Liver (tissue), 9 donors: ENCODE data around the gene DDA1. TPM values are rescaled to one million over a fixed set of nuclear protein-coding genes. Genes with fewer than 3 reads are reported as not detected.

Experiments used
- DNase-seq: peaks from one replicate; pipeline ENCODE4 v3.0.0-alpha.2; 2017; ENCODE audit warnings: low spot score
- H3K27ac ChIP-seq, 2 donors: one replicate each; pipeline ENCODE4 v1.7.0; 2013; ENCODE audit warnings: inconsistent platforms in 2 of 2, low read length in 2 of 2, control low read depth in 1 of 2, low read depth in 1 of 2, mild to moderate bottlenecking in 1 of 2
- H3K27me3 ChIP-seq, 4 donors: one replicate each; pipeline versions ENCODE4 v1.6.1 to v1.7.0; 2013; ENCODE audit warnings: low read length in 3 of 4, inconsistent platforms in 1 of 4, mild to moderate bottlenecking in 1 of 4, moderate library complexity in 1 of 4; ENCODE audit not compliant: control insufficient read depth in 4 of 4, insufficient read depth in 4 of 4
- H3K36me3 ChIP-seq, 4 donors: one replicate each; pipeline versions ENCODE4 v1.6.1 to v1.7.0; 2013; ENCODE audit warnings: low read length in 3 of 4, mild to moderate bottlenecking in 3 of 4, low read depth in 1 of 4, moderate library complexity in 1 of 4; ENCODE audit not compliant: control insufficient read depth in 4 of 4, insufficient read depth in 3 of 4
- H3K4me1 ChIP-seq, 4 donors: one replicate each; pipeline versions ENCODE4 v1.6.1 to v1.7.0; 2013; ENCODE audit warnings: low read length in 3 of 4, mild to moderate bottlenecking in 3 of 4, moderate library complexity in 1 of 4; ENCODE audit not compliant: control insufficient read depth in 4 of 4, insufficient read depth in 4 of 4
- H3K4me3 ChIP-seq, 3 donors: one replicate each; pipeline versions ENCODE4 v1.6.1 to v1.7.0; 2013; ENCODE audit warnings: low read length in 3 of 3, control low read depth in 1 of 3, low read depth in 1 of 3, mild to moderate bottlenecking in 1 of 3
- H3K9ac ChIP-seq, 2 donors: one replicate each; pipeline ENCODE4 v1.7.0; 2013; ENCODE audit warnings: low read length in 2 of 2, mild to moderate bottlenecking in 2 of 2, moderate library complexity in 2 of 2, control low read depth in 1 of 2, low read depth in 1 of 2
- H3K9me3 ChIP-seq, 4 donors: one replicate each; pipeline versions ENCODE4 v1.6.1 to v1.7.0; 2013; ENCODE audit warnings: low read length in 3 of 4; ENCODE audit not compliant: control insufficient read depth in 4 of 4
- ATF3 ChIP-seq: IDR thresholded peaks from 2 replicates; pipeline ENCODE4 v1.6.1; 2016; ENCODE audit warnings: antibody characterized with exemption
- EGR1 ChIP-seq, 2 donors: IDR thresholded peaks; 2 replicates each; pipeline ENCODE4 v1.6.1; 2016 to 2018; ENCODE audit warnings: antibody characterized with exemption in 2 of 2, low read depth in 2 of 2
- FOXA1 ChIP-seq: IDR thresholded peaks from 2 replicates; pipeline ENCODE4 v1.6.1; 2016; ENCODE audit warnings: antibody characterized with exemption
- FOXA2 ChIP-seq: IDR thresholded peaks from 2 replicates; pipeline ENCODE4 v1.6.1; 2016; ENCODE audit warnings: antibody characterized with exemption
- GABPA ChIP-seq, 2 donors: IDR thresholded peaks in 1 of 2; conservative IDR thresholded peaks in 1 of 2; 2 replicates each; pipeline ENCODE4 v1.6.1; 2016; ENCODE audit warnings: antibody characterized with exemption in 2 of 2, mild to moderate bottlenecking in 1 of 2, moderate library complexity in 1 of 2
- HNF4A ChIP-seq, 2 donors: conservative IDR thresholded peaks; 2 replicates each; pipeline ENCODE4 v1.6.1; 2016; ENCODE audit warnings: antibody characterized with exemption in 2 of 2, mild to moderate bottlenecking in 2 of 2
- HNF4G ChIP-seq: IDR thresholded peaks from 2 replicates; pipeline ENCODE4 v1.6.1; 2016; ENCODE audit warnings: antibody characterized with exemption
- JUND ChIP-seq, 2 donors: IDR thresholded peaks; 2 replicates each; pipeline ENCODE4 v1.6.1; 2016; ENCODE audit warnings: antibody characterized with exemption in 2 of 2
- MAX ChIP-seq: IDR thresholded peaks from 2 replicates; pipeline ENCODE4 v1.6.1; 2016; ENCODE audit warnings: antibody characterized with exemption
- NR2F2 ChIP-seq: IDR thresholded peaks from 2 replicates; pipeline ENCODE4 v1.6.1; 2016; ENCODE audit warnings: antibody characterized with exemption
- RAD21 ChIP-seq, 2 donors: IDR thresholded peaks; 2 replicates each; pipeline ENCODE4 v1.6.1; 2016; ENCODE audit warnings: antibody characterized with exemption in 2 of 2, mild to moderate bottlenecking in 2 of 2
- RXRA ChIP-seq, 2 donors: IDR thresholded peaks; 2 replicates each; pipeline ENCODE4 v1.6.1; 2017 to 2018; ENCODE audit warnings: antibody characterized with exemption in 2 of 2, mild to moderate bottlenecking in 1 of 2
- SP1 ChIP-seq: IDR thresholded peaks from 2 replicates; pipeline ENCODE4 v1.6.1; 2018; ENCODE audit warnings: antibody characterized with exemption, mild to moderate bottlenecking
- TAF1 ChIP-seq: conservative IDR thresholded peaks from 2 replicates; pipeline ENCODE4 v1.6.1; 2016; ENCODE audit warnings: antibody characterized with exemption, mild to moderate bottlenecking
- YY1 ChIP-seq: IDR thresholded peaks from 2 replicates; pipeline ENCODE4 v1.6.1; 2016; ENCODE audit warnings: antibody characterized with exemption, mild to moderate bottlenecking
- ZBTB33 ChIP-seq: IDR thresholded peaks from 2 replicates; pipeline ENCODE4 v1.6.1; 2016; ENCODE audit warnings: antibody characterized with exemption
- WGBS: extraction: QIAGEN DNeasy Blood & Tissue Kit; methylation state at CpG from one replicate; pipeline ENCODE4 v1.1.7; 2013; 5-methylcytosine and 5-hydroxymethylcytosine counted together
- polyA plus RNA-seq, 2 donors: library from polyadenylated mRNA; stranded (reverse) in 1 of 2; unstranded in 1 of 2; fragments of 200-250 nt in 1 of 2; fragments of >200 nt in 1 of 2; fragmentation: Nextera tagmentation in 1 of 2; extraction: Ambion mirVana in 1 of 2; gene quantifications; one replicate each; pipeline versions ENCODE4 v1.2.1 to v1.2.3, GENCODE V29; 2013 to 2015
- total RNA-seq, 2 donors: library from RNA; depleted of rRNA; stranded (reverse); fragments of >200 nt; gene quantifications; one replicate each; pipeline ENCODE4 v1.2.3, GENCODE V29; 2014
- TF ChIP-seq, protein P1 (sequence below): IDR thresholded peaks from 2 replicates; pipeline ENCODE4 v1.6.1; 2016; ENCODE audit warnings: antibody characterized with exemption, mild to moderate bottlenecking
- TF ChIP-seq, protein P2 (sequence below): fragments of 150-350 bp; IDR thresholded peaks from 2 replicates; pipeline ENCODE4 v1.5.1; 2017; ENCODE audit warnings: improper control_type of control experiment, low read depth, low read length; ENCODE audit not compliant: missing input control
- donor health status: healthy.
- donor health status: healthy.
- donor health status: healthy.
- donor health status: healthy.
- donor health status: healthy.

Gene DDA1
- total and polyA plus RNA-seq, 4 donors: 7.9 to 37.9 (median 20.8) TPM

DNA sequence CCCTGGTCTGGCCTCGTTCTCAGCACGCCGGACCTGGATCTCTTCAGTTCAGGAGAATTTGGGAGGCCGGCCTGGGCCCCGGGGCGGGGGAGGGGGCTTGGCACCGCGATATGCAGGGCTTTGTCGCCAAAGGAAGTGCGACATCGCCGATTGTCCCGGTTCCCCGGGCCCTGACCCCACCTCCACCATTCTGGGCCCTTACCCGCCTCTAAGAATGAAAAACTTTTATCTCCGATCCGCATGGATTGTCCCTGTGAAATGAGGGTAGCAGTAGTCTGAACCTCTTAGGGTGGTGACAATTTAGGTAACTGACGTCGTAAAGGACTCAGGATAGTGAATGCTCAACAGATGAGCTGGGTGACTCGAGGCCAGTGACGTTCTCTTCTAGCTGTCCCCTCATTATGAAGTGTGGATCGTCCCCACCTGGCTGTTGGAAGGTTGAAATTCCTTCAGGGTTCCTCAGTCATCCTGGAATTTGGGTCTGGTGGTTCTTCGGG, 650 bp downstream of the DDA1 start:
- Histone ChIP-seq H3K4me1 (peaks cover 0 to 44% (median 29%) of the 10 kb centered on the region in 4 donors), H3K27ac (peak overlapping the region; percentile 42 to 52)

DNA sequence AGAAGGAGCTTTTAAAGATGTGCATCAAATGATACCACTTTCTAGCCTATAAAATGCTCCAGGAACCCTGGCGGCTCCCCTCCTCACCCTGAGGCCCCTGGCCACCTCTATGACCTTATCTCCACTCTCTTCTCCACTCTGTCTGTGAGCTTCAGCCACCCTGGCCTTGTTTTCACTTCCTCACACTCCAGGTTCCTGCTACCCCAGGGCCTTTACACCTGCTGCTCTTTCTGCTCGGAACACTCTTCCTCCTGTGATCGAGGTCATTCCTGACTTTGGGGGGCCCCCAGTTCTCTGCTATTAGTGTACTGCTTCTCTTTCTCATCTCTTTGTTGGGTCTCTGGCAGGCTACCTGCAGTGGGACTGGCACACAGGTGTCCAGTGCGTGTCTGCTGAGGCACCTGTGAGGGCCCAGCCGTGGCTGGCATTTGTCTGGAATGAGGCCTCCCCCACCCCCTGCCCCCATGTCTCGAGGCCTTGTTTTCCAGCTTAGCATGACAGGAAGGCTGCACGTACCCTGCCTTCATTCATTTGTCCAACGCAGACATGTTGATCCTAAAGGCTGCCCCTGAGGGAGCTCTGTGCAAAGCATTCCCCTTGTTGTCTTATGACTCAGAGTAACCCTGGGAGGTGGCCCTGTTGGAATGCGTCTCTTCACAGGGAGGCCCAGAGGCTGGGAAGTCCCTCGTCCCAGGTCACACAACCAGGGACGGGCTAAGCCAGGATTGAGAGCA, 2.3 kb downstream of the DDA1 start:
- Histone ChIP-seq H3K4me3 (no peak overlapping the region), H3K9ac (no peak overlapping the region), H3K27ac (no peak overlapping the region), H3K9me3 (no peaks in the 10 kb centered on the region), H3K27me3 (no peaks in the 10 kb centered on the region), H3K36me3 (peaks cover 12 to 20% (median 17%) of the 10 kb centered on the region in 4 donors), H3K4me1 (peaks cover 0 to 35% (median 21%) of the 10 kb centered on the region in 4 donors)
- no peak for DNase-seq
- WGBS: 81% methylated on average over 11 of the region's 11 CpGs
- TF ChIP-seq EGR1 (IDR thresholded peaks at IDR 0.05; ENCODE audit: low read depth in 2 of 2) (no peak), ZBTB33 (no peak), GABPA (IDR thresholded peaks at IDR 0.05 in 1 of 2, conservative IDR thresholded peaks at IDR 0.05 in 1 of 2) (no peak), SP1 (no peak), HNF4A (conservative IDR thresholded peaks at IDR 0.05) (no peak), YY1 (no peak), JUND (IDR thresholded peaks at IDR 0.05) (no peak), FOXA2 (no peak), FOXA1 (no peak), HNF4G (no peak), RXRA (IDR thresholded peaks at IDR 0.05) (no peak), TAF1 (no peak), MAX (no peak), ATF3 (no peak), NR2F2 (no peak), RAD21 (IDR thresholded peaks at IDR 0.05) (no peak)
- TF ChIP-seq, protein P1, sequence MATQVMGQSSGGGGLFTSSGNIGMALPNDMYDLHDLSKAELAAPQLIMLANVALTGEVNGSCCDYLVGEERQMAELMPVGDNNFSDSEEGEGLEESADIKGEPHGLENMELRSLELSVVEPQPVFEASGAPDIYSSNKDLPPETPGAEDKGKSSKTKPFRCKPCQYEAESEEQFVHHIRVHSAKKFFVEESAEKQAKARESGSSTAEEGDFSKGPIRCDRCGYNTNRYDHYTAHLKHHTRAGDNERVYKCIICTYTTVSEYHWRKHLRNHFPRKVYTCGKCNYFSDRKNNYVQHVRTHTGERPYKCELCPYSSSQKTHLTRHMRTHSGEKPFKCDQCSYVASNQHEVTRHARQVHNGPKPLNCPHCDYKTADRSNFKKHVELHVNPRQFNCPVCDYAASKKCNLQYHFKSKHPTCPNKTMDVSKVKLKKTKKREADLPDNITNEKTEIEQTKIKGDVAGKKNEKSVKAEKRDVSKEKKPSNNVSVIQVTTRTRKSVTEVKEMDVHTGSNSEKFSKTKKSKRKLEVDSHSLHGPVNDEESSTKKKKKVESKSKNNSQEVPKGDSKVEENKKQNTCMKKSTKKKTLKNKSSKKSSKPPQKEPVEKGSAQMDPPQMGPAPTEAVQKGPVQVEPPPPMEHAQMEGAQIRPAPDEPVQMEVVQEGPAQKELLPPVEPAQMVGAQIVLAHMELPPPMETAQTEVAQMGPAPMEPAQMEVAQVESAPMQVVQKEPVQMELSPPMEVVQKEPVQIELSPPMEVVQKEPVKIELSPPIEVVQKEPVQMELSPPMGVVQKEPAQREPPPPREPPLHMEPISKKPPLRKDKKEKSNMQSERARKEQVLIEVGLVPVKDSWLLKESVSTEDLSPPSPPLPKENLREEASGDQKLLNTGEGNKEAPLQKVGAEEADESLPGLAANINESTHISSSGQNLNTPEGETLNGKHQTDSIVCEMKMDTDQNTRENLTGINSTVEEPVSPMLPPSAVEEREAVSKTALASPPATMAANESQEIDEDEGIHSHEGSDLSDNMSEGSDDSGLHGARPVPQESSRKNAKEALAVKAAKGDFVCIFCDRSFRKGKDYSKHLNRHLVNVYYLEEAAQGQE: no peak
- TF ChIP-seq, protein P2, sequence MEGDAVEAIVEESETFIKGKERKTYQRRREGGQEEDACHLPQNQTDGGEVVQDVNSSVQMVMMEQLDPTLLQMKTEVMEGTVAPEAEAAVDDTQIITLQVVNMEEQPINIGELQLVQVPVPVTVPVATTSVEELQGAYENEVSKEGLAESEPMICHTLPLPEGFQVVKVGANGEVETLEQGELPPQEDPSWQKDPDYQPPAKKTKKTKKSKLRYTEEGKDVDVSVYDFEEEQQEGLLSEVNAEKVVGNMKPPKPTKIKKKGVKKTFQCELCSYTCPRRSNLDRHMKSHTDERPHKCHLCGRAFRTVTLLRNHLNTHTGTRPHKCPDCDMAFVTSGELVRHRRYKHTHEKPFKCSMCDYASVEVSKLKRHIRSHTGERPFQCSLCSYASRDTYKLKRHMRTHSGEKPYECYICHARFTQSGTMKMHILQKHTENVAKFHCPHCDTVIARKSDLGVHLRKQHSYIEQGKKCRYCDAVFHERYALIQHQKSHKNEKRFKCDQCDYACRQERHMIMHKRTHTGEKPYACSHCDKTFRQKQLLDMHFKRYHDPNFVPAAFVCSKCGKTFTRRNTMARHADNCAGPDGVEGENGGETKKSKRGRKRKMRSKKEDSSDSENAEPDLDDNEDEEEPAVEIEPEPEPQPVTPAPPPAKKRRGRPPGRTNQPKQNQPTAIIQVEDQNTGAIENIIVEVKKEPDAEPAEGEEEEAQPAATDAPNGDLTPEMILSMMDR: no peak

More for the DNA sequence above, 650 bp downstream of the DDA1 start:
- Histone ChIP-seq H3K4me3 (peak overlapping the region; percentile 57 to 89 (median 80)), H3K9me3 (no peaks in the 10 kb centered on the region), H3K36me3 (peaks cover 5 to 13% (median 10%) of the 10 kb centered on the region in 4 donors), H3K27me3 (no peaks in the 10 kb centered on the region), H3K9ac (peak overlapping the region; percentile 45 to 66)
- 10% methylated on average over 23 of the region's 23 CpGs for WGBS
- TF ChIP-seq RXRA (IDR thresholded peaks at IDR 0.05) (no peak), GABPA (IDR thresholded peaks at IDR 0.05 in 1 of 2, conservative IDR thresholded peaks at IDR 0.05 in 1 of 2) (peak in 1 of 2 donors; percentile 39)
- TF ChIP-seq, protein P1: no peak
- DNase-seq: no peak
